ENCODE measurements around the gene NRIP1. TPM values are rescaled to one million over a fixed set of nuclear protein-coding genes. Genes with fewer than 3 reads are reported as not detected.

NRIP1 gene
- total RNA-seq, 1 experiment from 2014 or later, result 9.4 TPM

DNA sequence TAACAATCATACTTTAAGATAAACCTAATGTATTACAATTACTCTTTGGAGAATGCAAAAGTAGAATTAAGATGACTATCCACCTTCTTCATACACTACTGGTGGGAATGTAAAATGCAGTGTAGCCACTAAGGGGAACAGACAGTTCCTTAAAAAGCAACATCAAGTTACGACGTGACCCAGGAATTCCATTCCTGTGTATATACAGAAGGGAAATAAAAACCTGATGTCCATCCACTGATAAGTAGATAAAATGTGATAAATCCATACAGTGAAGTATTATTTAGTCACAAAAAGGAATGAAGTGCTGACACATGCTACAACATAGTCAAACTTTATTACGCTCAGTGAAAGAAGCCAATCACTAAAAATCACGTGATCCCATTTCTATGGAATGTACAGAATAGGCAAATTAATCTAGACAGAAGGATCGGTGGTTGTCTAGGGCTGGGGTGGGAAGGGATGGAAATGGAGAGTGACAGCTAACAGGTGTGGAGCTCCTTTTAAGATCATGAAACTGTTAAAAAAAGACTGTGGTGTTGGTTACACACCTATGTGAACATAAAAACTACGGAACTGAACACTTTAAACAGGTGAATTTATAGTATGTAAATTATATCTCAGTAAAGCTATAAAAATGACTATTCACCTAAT lies 42.1 kb downstream of the NRIP1 start:
- in situ Hi-C loops (cut with HindIII; ENCODE audit: low pct_unique_long_range_greater_than_20kb, low sequenced_read_pairs), result no loop called here
- no peak for DNase-seq (ENCODE audit: low read depth, low spot score)

DNA sequence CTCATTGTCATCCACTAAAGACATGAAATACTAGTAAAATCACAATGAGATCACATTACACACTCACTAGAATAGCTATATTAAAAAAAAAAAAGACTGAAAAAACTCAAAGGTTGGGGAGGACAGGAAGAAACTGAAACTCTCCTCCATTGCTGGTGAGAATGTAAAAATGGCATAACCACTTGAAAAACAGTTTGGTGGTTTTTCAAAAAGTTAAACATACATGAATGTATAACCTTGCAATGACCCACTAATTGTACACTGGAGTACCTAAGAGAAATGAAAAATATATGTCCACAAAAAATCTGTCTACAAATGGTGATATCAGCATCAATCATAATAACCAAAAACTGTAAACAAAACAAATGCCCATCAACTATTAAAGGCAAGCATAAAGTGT lies 44.0 kb downstream of the NRIP1 start:
- no peak for DNase-seq (ENCODE audit: low read depth, low spot score)
- in situ Hi-C loops (cut with HindIII; ENCODE audit: low pct_unique_long_range_greater_than_20kb, low sequenced_read_pairs), result no loop called here

DNA sequence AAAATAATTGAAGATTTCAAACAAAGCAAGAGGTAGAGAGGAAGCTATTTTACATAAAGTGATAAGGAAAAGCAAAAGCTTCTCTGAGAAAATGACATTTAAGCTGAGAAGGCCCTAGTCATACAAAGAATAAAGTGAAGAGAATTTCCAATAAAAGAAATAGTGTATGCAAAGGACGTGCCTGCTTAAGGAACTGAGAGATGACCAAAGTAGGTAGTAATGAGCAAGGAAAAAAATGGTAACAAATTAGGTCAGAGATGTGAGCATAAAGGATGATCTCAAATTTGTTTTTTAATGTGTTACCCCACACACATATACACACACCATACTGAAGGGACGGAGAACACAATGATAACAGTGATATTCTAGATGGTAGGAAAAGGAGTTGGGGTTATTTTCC lies 46.4 kb downstream of the NRIP1 start:
- DNase-seq (ENCODE audit: low read depth, low spot score), result no peak
- in situ Hi-C loops (cut with HindIII; ENCODE audit: low pct_unique_long_range_greater_than_20kb, low sequenced_read_pairs), result no loop called here

DNA sequence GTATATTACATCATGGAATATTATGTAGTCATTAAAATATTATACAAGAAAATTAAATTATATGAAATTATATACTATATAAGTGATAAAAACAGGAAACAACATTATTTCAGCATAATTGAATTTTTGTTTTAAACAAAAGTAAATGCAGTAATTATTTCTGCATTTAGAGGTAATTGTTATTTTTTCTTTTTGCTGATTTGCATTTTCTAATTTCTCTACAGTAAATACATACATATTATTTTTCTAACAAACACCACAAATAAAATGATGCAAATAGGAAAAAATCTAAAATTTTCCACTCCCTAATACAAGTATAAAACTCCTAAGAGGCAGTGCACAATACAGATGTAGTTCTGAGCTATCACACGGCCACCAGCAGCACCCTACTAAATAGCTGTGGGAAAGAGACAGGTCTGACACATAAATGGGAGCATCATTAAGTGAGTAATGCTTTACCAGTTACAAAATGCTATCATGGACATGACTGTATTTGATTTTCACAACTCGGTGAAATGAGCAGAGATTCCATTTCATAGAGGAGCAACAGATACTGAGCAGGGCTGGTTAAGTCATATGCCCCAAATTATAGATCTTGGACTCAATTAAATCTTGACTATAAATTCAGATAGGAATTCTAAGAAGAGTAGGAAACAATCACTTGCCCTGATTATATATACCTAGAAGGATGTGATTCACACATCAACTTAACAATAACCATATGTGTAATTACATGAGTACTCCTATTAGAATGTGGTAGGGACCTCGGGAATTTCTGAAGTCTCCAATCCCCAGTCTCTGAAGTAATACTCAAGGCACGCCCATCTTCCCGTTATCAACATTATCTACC lies 49.0 kb downstream of the NRIP1 start:
- no peak for DNase-seq (ENCODE audit: low read depth, low spot score)
- in situ Hi-C loops (cut with HindIII; ENCODE audit: low pct_unique_long_range_greater_than_20kb, low sequenced_read_pairs), result no loop called here

DNA sequence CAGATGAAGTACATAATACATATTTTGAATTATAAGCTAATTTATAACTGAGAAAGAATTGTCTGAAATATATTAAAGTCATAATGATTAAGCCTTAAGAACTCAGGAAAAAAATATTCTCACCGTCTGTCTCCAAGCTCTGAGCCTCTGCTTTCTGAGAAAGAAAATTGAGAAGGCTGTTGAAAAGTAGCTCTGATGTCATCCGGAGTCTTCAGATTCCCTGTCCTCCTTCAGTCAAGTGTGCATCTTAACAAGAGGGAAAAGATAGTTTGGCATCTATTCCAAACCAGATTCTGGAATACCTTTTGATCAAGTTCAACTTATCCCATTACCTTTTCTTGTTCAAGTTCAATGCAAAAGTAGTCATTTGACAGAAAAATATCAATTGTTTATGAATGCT lies 50.6 kb downstream of the NRIP1 start:
- DNase-seq (ENCODE audit: low read depth, low spot score), result no peak
- in situ Hi-C loops (cut with HindIII; ENCODE audit: low pct_unique_long_range_greater_than_20kb, low sequenced_read_pairs), result no loop called here

DNA sequence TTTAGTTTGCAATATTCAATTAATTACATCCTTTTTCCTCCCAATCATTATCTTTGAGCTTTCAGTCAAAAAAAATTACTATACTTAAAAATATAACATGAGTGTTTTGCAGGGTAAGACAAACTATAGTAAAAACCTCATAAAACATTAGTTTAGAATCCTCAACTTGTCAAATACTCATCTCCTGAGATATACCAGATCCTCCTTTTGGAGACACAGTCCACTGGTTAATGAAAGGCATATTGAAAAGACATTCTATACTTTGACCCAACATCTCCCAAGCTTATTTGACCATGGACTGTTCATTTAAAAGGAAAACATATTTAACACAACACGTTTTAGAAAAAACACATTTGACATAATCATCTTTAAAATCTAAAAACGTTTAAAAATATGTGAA lies 52.8 kb downstream of the NRIP1 start:
- no peak for DNase-seq (ENCODE audit: low read depth, low spot score)
- in situ Hi-C loops (cut with HindIII; ENCODE audit: low pct_unique_long_range_greater_than_20kb, low sequenced_read_pairs), result no loop called here

DNA sequence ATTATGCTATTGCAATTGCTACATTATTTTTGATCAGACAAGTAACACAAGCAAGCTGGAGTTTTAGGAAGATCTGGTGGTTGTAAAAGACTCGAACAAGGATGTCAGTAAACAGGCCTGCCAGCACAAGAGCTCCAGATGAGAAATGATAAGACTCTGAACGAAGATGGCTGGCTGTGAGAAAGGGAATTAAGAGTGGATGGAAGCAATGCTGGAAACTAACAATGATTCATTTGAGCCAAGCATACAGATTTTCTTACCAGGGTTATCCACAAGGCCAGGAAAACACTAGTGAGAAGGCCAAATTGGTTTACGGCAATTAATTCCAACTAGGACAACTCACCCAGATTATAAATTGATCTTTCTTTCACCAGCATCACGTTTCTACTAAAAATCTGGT lies 54.2 kb downstream of the NRIP1 start:
- in situ Hi-C loops (cut with HindIII; ENCODE audit: low pct_unique_long_range_greater_than_20kb, low sequenced_read_pairs), result no loop called here
- no peak for DNase-seq (ENCODE audit: low read depth, low spot score)

DNA sequence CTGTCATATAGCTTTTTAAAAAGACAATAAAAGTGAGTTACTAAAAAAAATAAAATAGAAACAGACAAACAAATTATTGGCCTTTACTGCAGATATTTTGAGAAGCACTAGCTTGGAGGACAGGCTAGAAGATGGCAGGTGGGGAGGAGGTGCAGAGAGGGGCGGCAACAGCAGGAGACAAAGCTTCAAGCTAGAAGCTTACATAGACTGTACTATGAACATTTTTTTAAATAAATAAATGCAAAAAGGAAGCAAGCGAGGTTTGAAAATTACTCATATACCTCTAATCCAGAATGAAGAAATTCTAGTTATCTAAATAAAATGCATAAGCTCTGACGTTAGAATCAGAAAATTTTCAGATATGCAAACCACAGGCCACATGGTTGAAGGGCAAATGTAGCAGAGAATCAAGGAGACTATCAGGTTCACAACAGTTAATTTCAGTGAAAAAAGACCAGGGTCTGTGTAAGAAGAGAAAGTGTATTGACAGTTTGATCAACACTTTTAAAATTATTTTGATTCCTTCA lies 54.9 kb downstream of the NRIP1 start:
- no peak for DNase-seq (ENCODE audit: low read depth, low spot score)
- in situ Hi-C loops (cut with HindIII; ENCODE audit: low pct_unique_long_range_greater_than_20kb, low sequenced_read_pairs), result no loop called here

DNA sequence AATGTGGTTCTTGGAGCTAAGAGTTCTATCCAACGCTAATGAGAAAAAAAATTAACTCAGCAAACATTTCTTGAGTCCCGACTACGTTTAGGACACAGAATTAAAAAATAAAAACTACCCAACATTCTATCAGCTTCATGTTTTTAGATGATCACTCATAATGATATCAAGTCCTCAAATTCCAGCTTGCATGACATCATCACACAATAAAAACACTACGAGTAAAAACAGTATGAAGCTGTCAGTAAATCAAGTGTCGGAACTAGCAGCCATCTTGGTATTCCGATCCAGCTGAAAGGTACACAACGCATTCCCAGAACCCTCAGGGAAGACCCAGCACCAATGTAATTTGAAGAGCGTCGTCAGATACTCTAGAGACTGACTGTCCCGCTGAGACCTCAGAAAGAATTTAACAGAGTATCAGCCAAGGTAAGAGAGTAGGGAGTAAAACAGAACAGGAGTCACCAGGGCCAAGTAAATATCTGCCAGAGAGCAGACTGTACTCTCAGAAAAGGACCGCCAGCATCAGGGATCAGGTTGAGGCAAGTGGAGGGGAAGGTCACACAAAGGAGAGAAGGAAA lies 57.0 kb downstream of the NRIP1 start:
- DNase-seq (ENCODE audit: low read depth, low spot score), result no peak
- in situ Hi-C loops (cut with HindIII; ENCODE audit: low pct_unique_long_range_greater_than_20kb, low sequenced_read_pairs), result no loop called here

DNA sequence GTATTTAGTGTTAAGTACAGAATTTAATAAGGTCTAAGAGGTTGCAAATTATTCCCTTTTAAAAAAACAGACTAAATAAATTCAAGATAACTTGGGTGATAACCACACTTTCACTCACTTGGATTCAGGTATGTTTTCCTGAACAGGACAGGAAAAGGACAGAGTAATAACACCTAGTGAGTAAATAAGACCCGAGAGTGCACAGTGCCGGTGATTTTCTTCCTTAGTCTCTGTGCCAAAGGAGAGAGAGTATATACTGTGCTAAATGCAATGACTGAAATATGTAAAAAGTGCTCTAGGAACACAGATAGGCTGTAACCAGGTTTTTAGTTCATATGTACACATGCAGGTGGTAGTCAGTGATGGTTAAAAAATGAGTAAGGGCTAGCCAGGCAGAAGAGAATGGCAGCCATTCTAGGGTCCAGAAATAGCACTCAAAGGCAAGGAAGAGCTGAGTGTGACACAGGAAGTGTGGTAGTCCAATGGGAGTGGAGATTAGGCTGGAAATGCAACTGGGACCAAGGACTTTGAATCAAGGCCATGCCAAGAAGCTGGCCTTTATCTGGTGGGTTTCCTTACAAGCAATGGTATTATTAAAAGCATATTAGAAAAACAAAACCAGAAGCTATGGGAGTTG lies 58.1 kb downstream of the NRIP1 start:
- DNase-seq (ENCODE audit: low read depth, low spot score), result no peak
- in situ Hi-C loops (cut with HindIII; ENCODE audit: low pct_unique_long_range_greater_than_20kb, low sequenced_read_pairs), result no loop called here

DNA sequence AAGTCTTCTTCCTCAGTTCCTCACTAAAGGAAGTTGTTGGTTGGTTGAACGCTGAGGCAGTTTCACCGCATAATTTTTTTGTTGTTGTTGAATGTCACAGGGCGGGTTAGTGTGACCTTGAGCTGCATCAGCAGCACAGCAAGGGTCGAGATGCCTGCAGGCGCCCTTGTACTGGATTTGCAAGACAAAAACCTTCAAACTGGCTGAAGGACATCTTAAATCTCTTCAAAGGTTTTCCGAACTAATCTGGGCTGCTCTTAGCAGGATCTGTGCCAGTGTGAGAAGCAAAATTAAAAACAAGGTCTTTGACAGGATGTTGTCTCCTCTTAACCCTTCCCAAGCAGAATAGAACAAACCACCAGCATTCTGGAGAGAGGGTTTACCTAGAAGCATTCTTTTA lies 59.4 kb downstream of the NRIP1 start:
- in situ Hi-C loops (cut with HindIII; ENCODE audit: low pct_unique_long_range_greater_than_20kb, low sequenced_read_pairs), result no loop called here
- DNase-seq (ENCODE audit: low read depth, low spot score), result no peak

DNA sequence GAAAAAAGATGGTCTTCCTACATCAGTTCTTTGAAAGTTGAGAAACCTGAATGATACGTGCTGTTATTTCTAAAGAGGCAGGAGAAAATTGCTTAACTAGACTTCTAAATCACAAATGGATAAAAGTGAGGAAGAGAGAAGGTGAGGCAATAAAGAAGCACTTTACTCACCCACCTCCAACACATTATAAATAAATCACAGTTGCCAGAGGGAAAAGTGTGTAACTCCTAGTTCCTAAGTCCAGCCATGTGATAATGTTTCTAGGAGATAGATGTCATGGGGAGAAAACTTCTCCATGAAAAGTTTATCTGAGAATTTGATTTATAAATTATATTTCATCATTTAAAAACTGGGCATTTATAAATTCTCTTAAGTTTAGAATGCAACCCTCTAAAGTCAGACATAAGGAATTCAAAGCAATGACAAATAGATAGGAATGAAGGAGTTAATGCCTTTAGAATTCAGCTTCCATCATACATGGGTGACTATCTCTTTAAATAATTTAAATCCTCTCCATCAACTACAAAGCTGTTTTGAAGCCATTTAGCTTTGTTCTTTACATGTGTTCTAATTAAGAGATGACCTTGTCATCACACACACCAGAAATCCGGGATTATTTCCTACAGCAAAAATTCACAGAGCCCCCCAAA lies 60.0 kb downstream of the NRIP1 start:
- in situ Hi-C loops (cut with HindIII; ENCODE audit: low pct_unique_long_range_greater_than_20kb, low sequenced_read_pairs), result no loop called here

DNA sequence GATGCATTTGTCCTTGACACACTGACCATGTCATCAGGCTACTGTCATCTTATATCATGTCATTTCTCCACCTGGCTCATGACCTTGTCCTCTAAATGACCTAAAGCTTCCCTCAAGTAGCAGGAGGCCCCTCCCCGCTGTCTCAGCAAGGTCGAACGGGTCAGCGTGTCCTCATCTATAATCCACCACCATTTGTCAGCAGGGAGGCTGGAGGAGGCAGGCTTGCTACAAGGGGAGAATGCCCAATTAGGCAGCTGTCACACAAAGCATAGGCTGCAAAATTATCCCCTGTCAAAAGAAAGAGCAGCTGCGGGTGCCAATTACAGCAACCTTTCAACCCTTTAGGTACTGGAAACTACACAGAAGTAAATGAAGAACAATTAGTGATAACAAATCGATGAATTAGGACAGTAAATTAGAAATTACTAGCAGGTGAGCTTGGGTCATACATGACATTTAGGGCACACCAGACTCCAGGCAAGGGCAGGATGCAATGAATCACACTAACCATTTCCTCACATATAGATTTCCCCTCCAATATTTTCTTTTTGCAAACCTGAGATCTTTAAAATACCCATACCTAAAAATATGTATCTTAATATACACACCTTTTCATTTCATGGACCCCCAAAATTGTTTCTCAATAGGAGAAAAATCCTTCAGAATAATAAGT lies 61.2 kb downstream of the NRIP1 start:
- in situ Hi-C loops (cut with HindIII; ENCODE audit: low pct_unique_long_range_greater_than_20kb, low sequenced_read_pairs), result no loop called here
- DNase-seq (ENCODE audit: low read depth, low spot score), result no peak

More for the DNA sequence above, 60.0 kb downstream of the NRIP1 start:
- DNase-seq (ENCODE audit: low read depth, low spot score), result no peak

DNA sequence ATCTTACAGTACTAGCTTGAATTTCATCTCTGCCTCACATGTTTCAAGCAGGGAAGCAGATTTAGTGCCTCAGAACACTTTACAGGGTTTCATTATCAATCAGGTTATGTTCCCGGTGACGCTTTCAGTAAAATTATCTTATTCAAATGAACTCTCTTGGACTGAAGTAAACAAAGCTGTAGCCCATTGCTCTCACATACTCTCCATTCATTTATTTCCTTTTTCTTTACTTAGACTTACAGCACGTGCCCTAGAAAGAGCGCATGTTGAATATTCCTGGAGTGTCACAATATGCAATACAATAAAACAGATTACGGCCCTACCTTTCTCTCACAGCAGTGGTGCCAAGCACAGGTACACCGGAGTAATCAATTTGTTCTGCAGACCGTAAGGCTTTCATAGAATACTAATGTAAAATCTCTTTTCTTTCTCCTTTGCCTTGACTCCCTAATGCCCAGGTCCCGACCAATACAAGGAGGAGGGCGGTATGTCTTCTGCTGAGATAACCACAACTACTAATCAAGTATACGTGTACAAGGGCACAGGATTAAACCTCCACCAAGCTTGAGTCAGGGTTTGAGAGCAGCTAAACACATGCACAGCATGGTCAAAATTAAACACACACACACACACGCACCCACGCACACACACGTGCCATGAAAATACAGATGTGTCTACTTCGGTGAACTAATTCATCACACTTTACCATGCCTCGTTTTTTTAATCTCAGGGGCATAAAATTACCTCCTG lies 62.8 kb downstream of the NRIP1 start:
- in situ Hi-C loops (cut with HindIII; ENCODE audit: low pct_unique_long_range_greater_than_20kb, low sequenced_read_pairs), result no loop called here
- no peak for DNase-seq (ENCODE audit: low read depth, low spot score)

DNA sequence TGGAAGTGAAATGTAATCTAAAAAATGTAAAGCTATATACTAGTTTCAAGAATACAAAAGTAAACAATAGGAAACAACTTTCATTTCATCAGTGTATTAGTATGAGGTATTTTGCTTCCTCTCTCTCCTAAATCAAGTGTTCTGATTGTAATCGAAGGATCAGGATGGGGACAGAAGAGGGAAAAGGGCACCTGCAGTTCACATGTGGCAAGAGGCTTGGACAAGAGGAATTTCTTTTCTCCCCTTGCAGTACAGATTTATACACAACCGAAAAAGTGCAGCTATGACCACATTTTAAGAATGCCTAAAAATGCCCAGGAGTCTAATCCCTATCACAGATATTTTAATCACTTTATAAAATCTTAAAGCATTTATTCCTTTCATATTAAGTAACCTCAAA lies 63.7 kb downstream of the NRIP1 start:
- DNase-seq (ENCODE audit: low read depth, low spot score), result no peak
- in situ Hi-C loops (cut with HindIII; ENCODE audit: low pct_unique_long_range_greater_than_20kb, low sequenced_read_pairs), result no loop called here

DNA sequence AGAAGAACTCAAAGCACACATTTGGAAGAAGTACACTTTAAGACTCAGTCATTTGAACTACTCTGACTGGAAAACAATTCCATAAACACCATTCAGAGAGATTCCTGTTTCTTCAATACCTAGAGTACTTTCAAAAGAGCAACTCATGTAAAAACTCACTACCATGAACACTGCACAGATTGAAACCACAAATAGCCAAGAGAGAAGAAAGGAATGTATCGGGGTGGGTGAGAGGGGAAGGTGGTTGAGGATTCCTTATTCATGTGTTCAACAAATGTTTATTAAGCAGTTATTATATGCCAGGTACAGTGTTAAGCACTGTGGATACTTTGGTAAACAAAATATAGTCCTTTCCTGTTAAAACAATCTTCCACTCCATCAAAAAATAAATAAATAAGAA lies 64.7 kb downstream of the NRIP1 start:
- in situ Hi-C loops (cut with HindIII; ENCODE audit: low pct_unique_long_range_greater_than_20kb, low sequenced_read_pairs), result no loop called here
- DNase-seq (ENCODE audit: low read depth, low spot score), result no peak

DNA sequence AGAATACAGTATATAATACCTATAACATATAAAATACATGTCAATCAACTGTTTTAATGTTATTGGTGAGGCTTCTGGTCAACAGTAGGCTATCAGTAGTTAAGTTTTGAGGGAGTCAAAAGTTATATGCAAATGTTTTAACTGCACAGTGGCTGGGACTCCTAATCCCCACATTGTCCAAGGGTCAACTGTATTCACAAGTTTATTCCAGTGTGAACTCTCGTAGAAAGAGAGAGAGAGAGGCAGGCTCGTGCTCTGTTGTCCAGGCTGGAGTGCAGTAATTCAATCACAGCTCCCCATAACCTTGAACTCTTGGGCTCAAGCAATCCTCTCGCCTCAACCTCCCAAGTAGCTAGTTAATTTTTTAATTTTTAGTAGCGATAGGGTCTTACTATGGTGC lies 66.0 kb downstream of the NRIP1 start:
- DNase-seq (ENCODE audit: low read depth, low spot score), result no peak
- in situ Hi-C loops (cut with HindIII; ENCODE audit: low pct_unique_long_range_greater_than_20kb, low sequenced_read_pairs), result no loop called here
